Non-pigmented ciliary epithelial cell (primary cell): Measurements from ENCODE around the gene SGIP1.

Experiments
- DNase-seq: peaks from one replicate; pipeline ENCODE4 v3.0.0-alpha.2; 2010; ENCODE audit warnings: low read depth

SGIP1 gene

GRCh38 chr1:66606362-66607065, 72.6 kb downstream of the SGIP1 start:
- DNase-seq, result no peak

- no peak for DNase-seq
Measured at GRCh38 chr1:66607458-66607857, 73.5 kb downstream of the SGIP1 start.

GRCh38 chr1:66613187-66613586, 79.2 kb downstream of the SGIP1 start:
- no peak for DNase-seq

GRCh38 chr1:66617362-66618184, 83.6 kb downstream of the SGIP1 start:
- no peak for DNase-seq

DNA sequence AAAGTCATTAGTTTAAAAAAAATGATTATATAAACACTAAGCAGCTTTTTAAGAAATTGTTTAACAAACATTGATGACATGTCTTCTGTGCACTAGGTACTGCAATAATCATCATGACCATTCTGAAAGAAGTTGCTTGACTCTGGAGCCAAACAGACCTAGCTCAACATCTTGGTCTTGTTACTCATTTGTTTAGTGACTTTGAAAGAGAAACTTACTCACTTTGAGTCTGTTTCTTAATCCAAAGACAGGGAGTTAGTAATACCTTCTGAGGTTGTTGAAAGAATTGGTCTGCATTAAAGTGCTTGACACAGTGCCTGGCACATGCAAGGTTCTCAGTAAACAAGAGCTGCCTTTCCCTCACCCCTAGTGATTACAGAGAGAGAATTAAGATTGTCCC, 84.4 kb downstream of the SGIP1 start:
- DNase-seq, result no peak

GRCh38 chr1:66623812-66624211, 89.9 kb downstream of the SGIP1 start:
- DNase-seq, result peak; percentile 79

- DNase-seq, result peak; percentile 55
Measured at GRCh38 chr1:66624412-66625060, 90.6 kb downstream of the SGIP1 start.

- DNase-seq, result no peak
Measured at GRCh38 chr1:66626261-66626660, 92.3 kb downstream of the SGIP1 start.

- DNase-seq, result no peak
Measured at GRCh38 chr1:66628926-66629325, 95.0 kb downstream of the SGIP1 start.

DNA sequence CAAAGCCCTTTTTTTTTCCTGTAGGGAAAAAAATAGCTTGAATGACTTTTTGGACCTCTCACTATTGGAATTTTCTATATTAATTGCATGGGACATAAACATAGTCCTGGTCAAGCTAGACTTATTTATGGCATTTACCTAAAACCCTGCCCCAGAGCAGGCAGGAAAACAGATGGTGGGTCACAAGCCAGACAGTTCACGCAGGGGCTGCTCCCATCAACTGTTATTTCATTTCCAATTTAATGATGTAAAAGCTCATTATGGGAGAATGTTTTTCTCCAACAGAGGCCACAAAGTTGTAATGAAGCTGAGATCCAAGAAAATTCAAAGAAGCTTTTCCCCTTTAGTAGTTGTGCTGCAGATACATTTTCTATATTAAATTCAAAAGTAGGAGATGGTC, 99.2 kb downstream of the SGIP1 start:
- DNase-seq, result no peak

GRCh38 chr1:66637146-66637545, 103.2 kb downstream of the SGIP1 start:
- DNase-seq, result no peak

- no peak for DNase-seq
Measured at GRCh38 chr1:66641891-66642473, 108.0 kb downstream of the SGIP1 start.

DNA sequence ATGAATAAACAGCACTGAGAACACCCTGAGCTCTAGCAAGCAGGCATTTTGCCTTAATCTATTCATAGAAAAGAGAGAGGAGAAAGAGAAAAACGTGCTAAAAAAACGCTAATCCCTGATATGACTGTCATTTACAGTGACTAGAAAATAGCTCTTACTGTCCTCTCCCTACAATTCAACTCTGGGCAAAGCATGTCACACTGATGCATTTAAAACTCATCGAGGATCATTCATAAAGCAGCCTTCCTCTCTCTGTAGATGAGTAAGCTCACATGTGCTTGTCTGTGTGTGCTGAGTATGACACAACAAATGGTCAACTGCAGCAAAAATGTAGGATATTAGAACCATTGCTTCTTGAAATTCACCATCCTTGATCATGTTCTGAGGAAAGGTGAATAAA, 109.0 kb downstream of the SGIP1 start:
- no peak for DNase-seq

DNA sequence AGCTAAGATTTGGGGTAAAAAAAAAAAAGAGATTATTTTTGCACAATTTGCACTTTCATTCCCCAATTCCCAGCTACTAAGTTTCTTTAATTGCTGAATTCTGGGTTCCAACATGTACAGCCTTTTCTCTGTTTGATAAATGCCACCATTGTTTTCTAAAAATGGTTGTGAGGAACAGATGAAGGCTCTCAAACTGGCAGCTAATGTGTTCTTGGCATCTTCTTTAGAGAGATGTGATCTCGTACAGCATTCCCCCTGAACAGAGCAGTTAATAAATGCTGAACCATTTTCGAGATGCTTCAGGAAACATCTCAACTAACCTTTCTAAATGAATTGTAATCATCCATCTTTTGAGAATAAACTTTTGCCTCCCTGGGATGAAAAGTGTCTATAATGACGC, 110.4 kb downstream of the SGIP1 start:
- no peak for DNase-seq

DNA sequence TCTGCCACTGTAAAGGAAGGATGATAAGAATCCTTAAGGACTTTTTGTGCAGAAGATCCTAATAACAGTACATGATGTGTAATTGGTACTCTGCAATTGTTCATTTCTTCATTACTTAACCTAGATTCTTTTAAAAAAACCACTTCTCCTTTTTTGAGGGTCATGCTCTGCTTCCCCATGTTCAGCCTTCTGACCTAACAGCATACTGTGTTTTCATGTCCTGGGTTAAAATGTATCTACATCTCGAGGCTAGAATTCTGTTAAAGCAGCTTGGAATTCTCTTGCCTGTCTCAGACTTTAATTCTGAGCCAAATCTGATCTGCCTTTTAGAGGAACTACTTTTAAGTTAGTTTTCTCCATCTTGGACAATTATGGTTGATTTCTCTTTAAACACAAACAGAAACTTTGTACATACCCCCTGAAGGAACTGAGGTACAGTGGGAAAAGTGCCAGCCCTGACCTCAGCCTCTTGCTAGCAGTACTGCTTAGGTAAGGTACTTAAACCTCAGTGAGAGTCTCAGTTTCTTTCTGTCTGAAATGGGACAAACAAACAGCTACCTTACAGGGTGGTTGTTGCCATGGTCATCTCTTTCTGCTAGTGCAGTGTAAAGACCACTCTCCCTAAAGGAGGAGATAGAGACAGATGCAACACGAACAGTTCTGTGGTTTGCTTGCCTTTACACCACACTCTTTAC, 115.1 kb downstream of the SGIP1 start:
- DNase-seq, result no peak

GRCh38 chr1:66652556-66652955, 118.6 kb downstream of the SGIP1 start:
- peak; percentile 30 for DNase-seq

DNA sequence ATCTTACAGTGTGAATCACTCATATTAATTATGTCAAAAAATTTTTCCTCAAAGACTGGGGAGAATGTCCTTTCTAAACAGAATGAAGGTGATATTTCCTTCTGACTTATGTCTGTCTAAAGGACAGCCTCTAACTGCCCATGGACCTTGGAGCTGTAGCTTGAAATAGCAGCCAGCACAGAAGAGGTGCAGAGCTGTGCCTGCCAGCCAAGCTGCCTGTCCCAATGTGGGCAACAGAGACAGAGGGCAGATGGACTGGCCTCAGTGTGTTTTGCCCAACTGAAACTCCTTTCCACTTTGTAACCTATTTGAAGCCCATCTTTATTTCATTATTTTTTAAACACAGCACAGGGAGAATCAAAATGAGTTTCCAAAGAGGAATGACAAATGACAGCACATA, 120.7 kb downstream of the SGIP1 start:
- DNase-seq, result no peak

DNA sequence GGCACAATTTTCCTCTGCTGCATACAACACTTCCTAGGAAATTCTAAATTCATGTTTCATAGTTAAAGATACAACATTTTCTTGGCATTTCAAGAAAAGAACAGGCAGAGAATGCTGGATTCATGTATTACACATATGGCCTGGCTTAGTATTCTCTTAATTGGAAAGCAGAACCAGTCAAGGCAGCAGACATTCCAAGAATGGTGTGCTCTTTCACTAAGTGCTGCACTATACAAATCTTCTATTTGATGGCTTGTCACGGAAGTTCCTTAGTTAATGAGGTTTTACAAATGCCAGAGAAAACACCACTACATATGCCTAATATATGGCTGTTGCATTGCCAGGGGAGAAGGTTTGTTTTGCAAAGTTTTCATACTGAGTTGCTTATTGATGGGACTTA, 137.5 kb downstream of the SGIP1 start:
- no peak for DNase-seq

- DNase-seq, result peak; percentile 60
Measured at GRCh38 chr1:66676613-66677298, 142.8 kb downstream of the SGIP1 start.

DNA sequence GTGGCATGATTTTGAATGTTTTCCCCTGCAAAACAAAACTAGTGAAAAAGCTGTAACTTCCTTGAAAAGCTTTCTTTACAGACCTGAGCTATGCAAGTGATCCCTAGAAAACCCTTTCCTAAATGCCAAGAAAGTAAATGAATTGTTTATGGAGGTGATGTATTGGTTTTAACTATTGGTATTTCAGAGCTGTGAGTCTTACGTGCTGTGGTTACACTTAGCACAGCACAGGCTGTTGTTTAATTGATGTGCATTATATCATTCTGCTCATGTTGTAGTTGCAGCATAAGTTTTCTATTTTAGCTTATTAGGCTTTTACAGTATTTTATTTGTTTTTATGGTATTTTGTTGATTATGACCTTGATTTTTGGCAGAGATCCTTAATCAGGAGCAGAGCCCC, 144.2 kb downstream of the SGIP1 start:
- DNase-seq, result no peak

GRCh38 chr1:66679140-66679539, 145.2 kb downstream of the SGIP1 start:
- no peak for DNase-seq
